Mammary epithelial cell (primary cell): ENCODE results near the gene SLITRK2.

Source experiments
- CTCF ChIP-seq, 2 donors: IDR thresholded peaks in 1 of 2; conservative IDR thresholded peaks in 1 of 2; 2 replicates each; pipeline ENCODE4 v1.5.1; 2011 to 2012; ENCODE audit warnings: inconsistent platforms in 2 of 2, low read length in 2 of 2, mild to moderate bottlenecking in 2 of 2, control low read depth in 1 of 2, low read depth in 1 of 2; ENCODE audit not compliant: insufficient read depth in 1 of 2; ENCODE audit errors: extremely low read depth in 1 of 2
- EZH2 ChIP-seq: IDR thresholded peaks from 2 replicates; pipeline ENCODE4 v1.6.1; 2012; ENCODE audit warnings: low read length, inconsistent platforms, borderline replicate concordance

- TF ChIP-seq CTCF (conservative IDR thresholded peaks at IDR 0.05 in 1 of 2, IDR thresholded peaks at IDR 0.05 in 1 of 2; ENCODE audit: extremely low read depth in 1 of 2, insufficient read depth in 1 of 2, low read depth in 1 of 2, low read length in 2 of 2) (no peak), EZH2 (no peak)
Measured at GRCh38 chrX:145865082-145865481, 47.5 kb downstream of the SLITRK2 start.
